Neural progenitor cell (in vitro differentiated cells): ENCODE data around the gene KLRC4. TPM values are rescaled to one million over a fixed set of nuclear protein-coding genes. Genes with fewer than 3 reads are reported as not detected.
A peak's percentile ranks its signal among the peaks of the same experiment; 100 is the strongest.
"Not testable (repeated sequence)": the region's sequence is repeated elsewhere in the genome, so short reads cannot be mapped to it uniquely, and the experiment has no call there.

ENCODE experiments used
- DNase-seq: peaks from one replicate; pipeline ENCODE4 v3.0.0-alpha.2; 2016; ENCODE audit warnings: low spot score
- H2AFZ ChIP-seq: fragments of 200-600 bp; sonication (generic); replicated peaks from 2 replicates; pipeline ENCODE4 v1.6.1; 2016; ENCODE audit warnings: antibody characterized with exemption
- H3F3A ChIP-seq: fragments of 200-600 bp; sonication (generic); 2 replicates; pipeline ENCODE4 v1.6.1; 2016; ENCODE audit warnings: antibody characterized with exemption, low read depth
- H3K27ac ChIP-seq: fragments of 200-600 bp; sonication (generic); 2 replicates; pipeline ENCODE4 v1.5.1; 2016; ENCODE audit warnings: mild to moderate bottlenecking
- H3K27me3 ChIP-seq: fragments of 200-600 bp; sonication (generic); 2 replicates; pipeline ENCODE4 v1.6.1; 2016; ENCODE audit warnings: mild to moderate bottlenecking, moderate library complexity
- H3K36me3 ChIP-seq: fragments of 200-600 bp; sonication (generic); 2 replicates; pipeline ENCODE4 v1.5.1; 2016
- H3K4me1 ChIP-seq: fragments of 200-600 bp; sonication (generic); 2 replicates; pipeline ENCODE4 v1.6.1; 2016; ENCODE audit warnings: mixed run types
- H3K4me2 ChIP-seq: fragments of 200-600 bp; sonication (generic); 2 replicates; pipeline ENCODE4 v1.6.1; 2016
- H3K4me3 ChIP-seq: fragments of 200-600 bp; sonication (generic); 2 replicates; pipeline ENCODE4 v1.5.1; 2016
- H3K79me2 ChIP-seq: fragments of 200-600 bp; sonication (generic); 2 replicates; pipeline ENCODE4 v1.6.1; 2016; ENCODE audit warnings: low read depth
- H3K9ac ChIP-seq: fragments of 200-600 bp; sonication (generic); 2 replicates; pipeline ENCODE4 v1.6.1; 2016
- H3K9me3 ChIP-seq: fragments of 200-600 bp; sonication (generic); 2 replicates; pipeline ENCODE4 v1.5.1; 2016; ENCODE audit warnings: low read depth
- H4K20me1 ChIP-seq: fragments of 200-600 bp; sonication (generic); 2 replicates; pipeline ENCODE4 v1.6.1; 2016; ENCODE audit warnings: low read depth
- H3K27ac Mint-ChIP-seq: 3 replicates; pipeline ENCODE4 v1.8.0; 2021; ENCODE audit warnings: mixed read lengths
- H3K27me3 Mint-ChIP-seq: 2 replicates; pipeline ENCODE4 v1.8.0; 2022; ENCODE audit warnings: low read depth, mild to moderate bottlenecking, inconsistent platforms, moderate library complexity, mixed read lengths; ENCODE audit not compliant: insufficient read depth
- H3K36me3 Mint-ChIP-seq: 3 replicates; pipeline ENCODE4 v1.8.0; 2021; ENCODE audit warnings: mixed read lengths
- H3K4me1 Mint-ChIP-seq: 3 replicates; pipeline ENCODE4 v1.8.0; 2021; ENCODE audit warnings: mixed read lengths
- H3K4me3 Mint-ChIP-seq: 3 replicates; pipeline ENCODE4 v1.8.0; 2021; ENCODE audit warnings: mild to moderate bottlenecking, moderate library complexity, mixed read lengths
- H3K9me3 Mint-ChIP-seq: 3 replicates; pipeline ENCODE4 v1.8.0; 2020; ENCODE audit warnings: mixed read lengths
- CTCF ChIP-seq: fragments of 200-600 bp; sonication (generic); IDR thresholded peaks from 2 replicates; pipeline ENCODE4 v1.5.1; 2017; ENCODE audit warnings: antibody characterized with exemption, mild to moderate bottlenecking
- EZH2 ChIP-seq: fragments of 200-600 bp; sonication (generic); IDR thresholded peaks from 2 replicates; pipeline ENCODE4 v1.6.1; 2017; ENCODE audit warnings: antibody characterized with exemption, mild to moderate bottlenecking, moderate library complexity
- EZH2phosphoT487 ChIP-seq: fragments of 200-600 bp; sonication (generic); IDR thresholded peaks from 2 replicates; pipeline ENCODE4 v1.6.1; 2017; ENCODE audit warnings: antibody characterized with exemption
- total RNA-seq: library from RNA; depleted of rRNA; stranded (reverse); fragments of >200 nt; gene quantifications from 2 replicates; pipeline ENCODE4 v1.2.3, GENCODE V29; 2015; ENCODE audit warnings: low replicate concordance

KLRC4 gene
- total RNA-seq, 1 donor from 2014 or later = not detected

- Mint-ChIP-seq H3K4me1 (peaks cover 2% of the 10 kb centered on the region), H3K36me3 (no peaks in the 10 kb centered on the region), H3K9me3 (no peaks in the 10 kb centered on the region), H3K27me3 (no peaks in the 10 kb centered on the region), H3K27ac (no peak overlapping the region), H3K4me3 (no peak overlapping the region)
- H3K79me2 ChIP-seq = no peaks in the 10 kb centered on the region
- H3K27me3 ChIP-seq = no peaks in the 10 kb centered on the region
- no peak overlapping the region for H3K9ac ChIP-seq
- no peak for DNase-seq
- no peaks in the 10 kb centered on the region for H3F3A ChIP-seq
- no peak overlapping the region for H3K27ac ChIP-seq
- no peaks in the 10 kb centered on the region for H3K4me1 ChIP-seq
- no peaks in the 10 kb centered on the region for H4K20me1 ChIP-seq
- no peak for TF ChIP-seq EZH2phosphoT487
- no peak for TF ChIP-seq CTCF
- no peak for TF ChIP-seq EZH2
- H3K4me3 ChIP-seq = no peak overlapping the region
- no peaks in the 10 kb centered on the region for H3K36me3 ChIP-seq
- H2AFZ ChIP-seq = peak overlapping the region; percentile 1
- H3K9me3 ChIP-seq = no peaks in the 10 kb centered on the region
- H3K4me2 ChIP-seq = no peak overlapping the region
Measured at GRCh38 chr12:10395390-10395998, 14.1 kb downstream of the KLRC4 start.

- not testable (repeated sequence) for DNase-seq, H3K27ac Mint-ChIP-seq, H3K9me3 Mint-ChIP-seq, H3K79me2 ChIP-seq, H3K27me3 Mint-ChIP-seq, H3K27me3 ChIP-seq, H3K4me3 ChIP-seq, H3K36me3 ChIP-seq, H3F3A ChIP-seq, H3K4me1 ChIP-seq, H4K20me1 ChIP-seq, H2AFZ ChIP-seq, H3K9me3 ChIP-seq, H3K4me3 Mint-ChIP-seq, H3K36me3 Mint-ChIP-seq, H3K4me2 ChIP-seq, H3K27ac ChIP-seq, H3K4me1 Mint-ChIP-seq, H3K9ac ChIP-seq
Measured at GRCh38 chr12:10394531-10395152, 14.9 kb downstream of the KLRC4 start.

- H3K9me3 Mint-ChIP-seq = no peaks in the 10 kb centered on the region
- no peak overlapping the region for H3K4me3 ChIP-seq
- TF ChIP-seq EZH2 = no peak
- TF ChIP-seq EZH2phosphoT487 = no peak
- TF ChIP-seq CTCF = no peak
- H3K4me2 ChIP-seq = no peak overlapping the region
- no peaks in the 10 kb centered on the region for H3K36me3 Mint-ChIP-seq
- no peaks in the 10 kb centered on the region for H3K4me1 ChIP-seq
- H3K9ac ChIP-seq = no peak overlapping the region
- no peak overlapping the region for H2AFZ ChIP-seq
- H3K36me3 ChIP-seq = no peaks in the 10 kb centered on the region
- no peaks in the 10 kb centered on the region for H4K20me1 ChIP-seq
- no peak for DNase-seq
- H3F3A ChIP-seq = no peaks in the 10 kb centered on the region
- H3K4me3 Mint-ChIP-seq = no peak overlapping the region
- no peaks in the 10 kb centered on the region for H3K79me2 ChIP-seq
- peaks cover 2% of the 10 kb centered on the region for H3K4me1 Mint-ChIP-seq
- no peaks in the 10 kb centered on the region for H3K27me3 ChIP-seq
- H3K27ac ChIP-seq = no peak overlapping the region
- H3K9me3 ChIP-seq = no peaks in the 10 kb centered on the region
- H3K27me3 Mint-ChIP-seq = no peaks in the 10 kb centered on the region
- H3K27ac Mint-ChIP-seq = no peak overlapping the region
Measured at GRCh38 chr12:10393291-10393690, 16.3 kb downstream of the KLRC4 start.

GRCh38 chr12:10392394-10392930, 17.1 kb downstream of the KLRC4 start:
- Histone ChIP-seq H3K4me1 (no peaks in the 10 kb centered on the region), H3K4me3 (no peak overlapping the region), H3K36me3 (no peaks in the 10 kb centered on the region), H3K27me3 (no peaks in the 10 kb centered on the region), H2AFZ (peak overlapping the region; percentile 4), H3K79me2 (no peaks in the 10 kb centered on the region), H3K4me2 (no peak overlapping the region), H3K27ac (no peak overlapping the region), H3K9me3 (no peaks in the 10 kb centered on the region), H4K20me1 (no peaks in the 10 kb centered on the region), H3K9ac (no peak overlapping the region), H3F3A (no peaks in the 10 kb centered on the region)
- no peaks in the 10 kb centered on the region for H3K9me3 Mint-ChIP-seq
- no peaks in the 10 kb centered on the region for H3K27me3 Mint-ChIP-seq
- no peak overlapping the region for H3K4me3 Mint-ChIP-seq
- TF ChIP-seq CTCF (no peak), EZH2 (no peak), EZH2phosphoT487 (no peak)
- DNase-seq = no peak
- H3K36me3 Mint-ChIP-seq = no peaks in the 10 kb centered on the region
- H3K27ac Mint-ChIP-seq = no peak overlapping the region
- peaks cover 2% of the 10 kb centered on the region for H3K4me1 Mint-ChIP-seq

- H3K4me1 ChIP-seq, H3F3A ChIP-seq, H3K4me3 Mint-ChIP-seq, H3K27me3 ChIP-seq, H3K4me1 Mint-ChIP-seq, H3K36me3 ChIP-seq, H3K27me3 Mint-ChIP-seq, H3K4me2 ChIP-seq, H3K79me2 ChIP-seq, DNase-seq, H3K9me3 ChIP-seq, H3K36me3 Mint-ChIP-seq, H3K9ac ChIP-seq, H2AFZ ChIP-seq, H3K9me3 Mint-ChIP-seq, H3K27ac ChIP-seq, H4K20me1 ChIP-seq, H3K4me3 ChIP-seq, H3K27ac Mint-ChIP-seq: not testable (repeated sequence)
Measured at GRCh38 chr12:10390991-10391390, 18.6 kb downstream of the KLRC4 start.
